G401 (cell line): ENCODE data around the gene MYBPH. TPM values are rescaled to one million over a fixed set of nuclear protein-coding genes. Genes with fewer than 3 reads are reported as not detected.

Source experiments
- DNase-seq: peaks from one replicate; pipeline ENCODE4 v3.0.0-alpha.2; 2015; ENCODE audit warnings: low spot score
- in situ Hi-C: cut with HindIII; loops from 2 replicates; pipeline ENCODE4 v1.10.0; 2016; ENCODE audit warnings: low sequenced_read_pairs, mixed read lengths
- total RNA-seq: library from RNA; depleted of rRNA; stranded (reverse); fragments of >200 nt; shearing (Covaris generic); gene quantifications from 2 replicates; pipeline ENCODE4 v1.2.3, GENCODE V29; 2014

Gene MYBPH
- total RNA-seq, 1 experiment from 2014 or later = 0.47 TPM

- DNase-seq = no peak
- in situ Hi-C loops = no loop called here
These were observed 35.6 kb downstream of the MYBPH start for GRCh38 chr1:203139976-203140475.

GRCh38 chr1:203138066-203138465 lies 37.6 kb downstream of the MYBPH start:
- in situ Hi-C loops = no loop called here

GRCh38 chr1:203137324-203137723 lies 38.3 kb downstream of the MYBPH start:
- in situ Hi-C loops = no loop called here
- DNase-seq = no peak

More at GRCh38 chr1:203138066-203138465, 37.6 kb downstream of the MYBPH start:
- no peak for DNase-seq

GRCh38 chr1:203136409-203137042 lies 39.1 kb downstream of the MYBPH start:
- in situ Hi-C loops = no loop called here
- peak; percentile 84 for DNase-seq

- DNase-seq = no peak
These were observed 39.9 kb downstream of the MYBPH start for GRCh38 chr1:203135636-203136305.

GRCh38 chr1:203133970-203134725 lies 41.5 kb downstream of the MYBPH start:
- in situ Hi-C loops = no loop called here
- DNase-seq = peak; percentile 59

More at GRCh38 chr1:203135636-203136305, 39.9 kb downstream of the MYBPH start:
- in situ Hi-C loops = no loop called here

- in situ Hi-C loops = no loop called here
- no peak for DNase-seq
These were observed 44.0 kb downstream of the MYBPH start for GRCh38 chr1:203131548-203132200.

GRCh38 chr1:203130358-203130985 lies 45.2 kb downstream of the MYBPH start:
- no peak for DNase-seq
- in situ Hi-C loops = no loop called here

GRCh38 chr1:203129501-203130231 lies 46.0 kb downstream of the MYBPH start:
- in situ Hi-C loops = no loop called here

GRCh38 chr1:203128716-203129500 lies 46.7 kb downstream of the MYBPH start:
- in situ Hi-C loops = no loop called here
- no peak for DNase-seq

More at GRCh38 chr1:203129501-203130231, 46.0 kb downstream of the MYBPH start:
- DNase-seq = peak; percentile 74

GRCh38 chr1:203128431-203128715 lies 47.3 kb downstream of the MYBPH start:
- in situ Hi-C loops = no loop called here
- no peak for DNase-seq

- in situ Hi-C loops = no loop called here
- peak; percentile 92 for DNase-seq
These were observed 47.8 kb downstream of the MYBPH start, which contains the start of gene ADORA1 for GRCh38 chr1:203127666-203128430. TSS of gene ADORA1 (plus strand) at chr1:203127726. CDS start at chr1:203128842, 1,116 bp downstream.

- peak; percentile 66 for DNase-seq
- in situ Hi-C loops = no loop called here
These were observed 48.6 kb downstream of the MYBPH start for GRCh38 chr1:203126866-203127665.

- DNase-seq = peak; percentile 79
- in situ Hi-C loops = no loop called here
These were observed 49.3 kb downstream of the MYBPH start for GRCh38 chr1:203126151-203126865.

- in situ Hi-C loops = no loop called here
- no peak for DNase-seq
These were observed 50.9 kb downstream of the MYBPH start for GRCh38 chr1:203124546-203125317.
